Endothelial cell of umbilical vein (primary cell): ENCODE data around the gene ASF1A.

Source experiments
- CTCF ChIP-seq, 2 donors: IDR thresholded peaks; 1 replicate in 1 of 2; 2 replicates in 1 of 2; pipeline ENCODE4 v1.5.1; 2011; ENCODE audit warnings: low read length in 2 of 2, mild to moderate bottlenecking in 2 of 2, moderate library complexity in 2 of 2, control low read depth in 1 of 2, inconsistent platforms in 1 of 2, low read depth in 1 of 2; ENCODE audit not compliant: insufficient read depth in 1 of 2; ENCODE audit errors: extremely low read depth in 1 of 2
- JUN ChIP-seq: IDR thresholded peaks from 2 replicates; pipeline ENCODE4 v1.6.1; 2011; ENCODE audit warnings: borderline replicate concordance, low read depth; ENCODE audit not compliant: insufficient read length, insufficient read depth

DNA sequence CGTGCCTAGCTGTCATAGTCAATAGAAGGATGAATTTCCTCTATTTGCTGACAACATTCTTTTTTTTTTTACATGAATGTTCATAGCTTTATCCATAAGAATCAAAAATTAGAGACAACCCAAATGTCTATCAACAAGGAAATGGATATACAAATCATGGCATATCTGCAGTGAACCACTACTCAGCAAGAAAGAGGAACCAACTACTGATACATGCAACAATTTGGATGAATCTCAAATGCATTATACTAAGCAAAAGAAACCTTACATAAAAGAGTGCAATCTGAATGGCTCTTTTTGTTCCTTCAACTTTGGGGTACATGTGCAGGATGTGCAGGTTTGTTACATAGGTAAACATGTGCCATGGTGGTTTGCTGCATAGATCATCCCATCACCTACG, 58.7 kb downstream of the ASF1A start:
- TF ChIP-seq CTCF (IDR thresholded peaks at IDR 0.05; ENCODE audit: extremely low read depth in 1 of 2, insufficient read depth in 1 of 2, low read depth in 1 of 2, low read length in 2 of 2) (no peak), JUN (no peak)
